HEK293T (cell line): ENCODE measurements around the gene CDS2.

Experiments used
- BHLHE40 ChIP-seq: fragments of 450-650 bp; IDR thresholded peaks from 2 replicates; pipeline ENCODE4 v1.6.1; 2016; ENCODE audit warnings: mild to moderate bottlenecking, moderate library complexity, borderline replicate concordance
- CTBP1 ChIP-seq: fragments of 450-650 bp; IDR thresholded peaks from 2 replicates; pipeline ENCODE4 v1.6.1; 2016; ENCODE audit warnings: borderline replicate concordance
- ELF4 ChIP-seq: fragments of 450-650 bp; IDR thresholded peaks from 2 replicates; pipeline ENCODE4 v1.6.1; 2017; ENCODE audit warnings: antibody characterized with exemption
- FOXA1 ChIP-seq: fragments of 450-650 bp; IDR thresholded peaks from 2 replicates; pipeline ENCODE4 v1.6.1; 2016; ENCODE audit warnings: mild to moderate bottlenecking
- FOXK2 ChIP-seq: fragments of 450-650 bp; IDR thresholded peaks from 2 replicates; pipeline ENCODE4 v1.6.1; 2016; ENCODE audit warnings: mild to moderate bottlenecking
- FOXM1 ChIP-seq: fragments of 450-650 bp; IDR thresholded peaks from 2 replicates; pipeline ENCODE4 v1.6.1; 2017; ENCODE audit warnings: mild to moderate bottlenecking, borderline replicate concordance
- HDGF ChIP-seq: fragments of 450-650 bp; IDR thresholded peaks from 2 replicates; pipeline ENCODE4 v1.6.1; 2017; ENCODE audit warnings: antibody characterized with exemption, borderline replicate concordance
- L3MBTL2 ChIP-seq: fragments of 450-650 bp; conservative IDR thresholded peaks from 2 replicates; pipeline ENCODE4 v1.6.1; 2016; ENCODE audit warnings: mild to moderate bottlenecking
- NFRKB ChIP-seq: fragments of 450-650 bp; IDR thresholded peaks from 2 replicates; pipeline ENCODE4 v1.6.1; 2016; ENCODE audit warnings: mild to moderate bottlenecking, moderate library complexity
- SUZ12 ChIP-seq: fragments of 450-650 bp; IDR thresholded peaks from 2 replicates; pipeline ENCODE4 v1.6.1; 2016; ENCODE audit warnings: mild to moderate bottlenecking
- TARDBP ChIP-seq: fragments of 450-650 bp; IDR thresholded peaks from 2 replicates; pipeline ENCODE4 v1.6.1; 2016

DNA sequence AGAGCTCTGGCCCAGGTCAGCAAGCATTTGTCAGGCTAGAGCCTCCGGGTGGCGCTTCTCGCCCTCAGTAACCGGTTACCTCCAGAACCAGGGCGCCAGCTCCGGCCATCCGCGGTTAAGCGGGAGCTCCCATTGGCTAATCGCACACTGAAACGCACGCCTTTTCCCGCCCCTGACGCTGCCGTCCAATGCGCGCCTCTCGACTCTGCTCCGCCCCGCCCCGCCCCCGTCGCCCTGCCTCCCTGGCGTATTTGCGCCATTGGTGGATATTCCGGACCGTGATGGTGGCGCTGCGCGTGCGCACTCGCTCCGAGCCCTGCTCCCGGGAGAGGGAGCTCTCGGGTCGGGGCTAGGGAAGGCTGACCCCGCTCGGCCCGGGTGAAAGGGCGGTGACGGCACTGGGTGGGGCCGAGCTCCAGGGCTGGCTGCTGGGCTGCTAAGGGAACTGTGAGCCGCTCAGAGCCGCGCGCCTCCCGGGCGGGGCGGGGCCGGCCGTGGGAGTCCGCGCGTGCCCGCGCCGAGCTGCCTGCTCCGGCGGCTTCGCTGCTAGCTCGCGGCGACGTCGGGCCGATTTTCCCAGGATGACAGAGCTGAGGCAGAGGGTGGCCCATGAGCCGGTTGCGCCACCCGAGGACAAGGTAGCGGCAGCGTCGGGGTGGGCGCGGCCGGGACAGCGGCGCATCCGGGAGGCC lies at the start of gene CDS2:
- no peak for TF ChIP-seq FOXA1
- TF ChIP-seq BHLHE40 = no peak
- no peak for TF ChIP-seq FOXM1
- TF ChIP-seq L3MBTL2 = no peak
- no peak for TF ChIP-seq HDGF
- TF ChIP-seq TARDBP = no peak
- no peak for TF ChIP-seq CTBP1
- no peak for TF ChIP-seq SUZ12
- no peak for TF ChIP-seq FOXK2
- TF ChIP-seq ELF4 = no peak
- TF ChIP-seq NFRKB = no peak
